Neural progenitor cell (in vitro differentiated cells): Measurements from ENCODE around the gene CLCN4. TPM values are rescaled to one million over a fixed set of nuclear protein-coding genes. Genes with fewer than 3 reads are reported as not detected.

ENCODE experiments used
- DNase-seq: peaks from one replicate; pipeline ENCODE4 v3.0.0-alpha.2; 2016; ENCODE audit warnings: low spot score
- H2AFZ ChIP-seq: fragments of 200-600 bp; sonication (generic); replicated peaks from 2 replicates; pipeline ENCODE4 v1.6.1; 2016; ENCODE audit warnings: antibody characterized with exemption
- H3F3A ChIP-seq: fragments of 200-600 bp; sonication (generic); 2 replicates; pipeline ENCODE4 v1.6.1; 2016; ENCODE audit warnings: antibody characterized with exemption, low read depth
- H3K27ac ChIP-seq: fragments of 200-600 bp; sonication (generic); 2 replicates; pipeline ENCODE4 v1.5.1; 2016; ENCODE audit warnings: mild to moderate bottlenecking
- H3K27me3 ChIP-seq: fragments of 200-600 bp; sonication (generic); 2 replicates; pipeline ENCODE4 v1.6.1; 2016; ENCODE audit warnings: mild to moderate bottlenecking, moderate library complexity
- H3K36me3 ChIP-seq: fragments of 200-600 bp; sonication (generic); 2 replicates; pipeline ENCODE4 v1.5.1; 2016
- H3K4me1 ChIP-seq: fragments of 200-600 bp; sonication (generic); 2 replicates; pipeline ENCODE4 v1.6.1; 2016; ENCODE audit warnings: mixed run types
- H3K4me2 ChIP-seq: fragments of 200-600 bp; sonication (generic); 2 replicates; pipeline ENCODE4 v1.6.1; 2016
- H3K4me3 ChIP-seq: fragments of 200-600 bp; sonication (generic); 2 replicates; pipeline ENCODE4 v1.5.1; 2016
- H3K79me2 ChIP-seq: fragments of 200-600 bp; sonication (generic); 2 replicates; pipeline ENCODE4 v1.6.1; 2016; ENCODE audit warnings: low read depth
- H3K9ac ChIP-seq: fragments of 200-600 bp; sonication (generic); 2 replicates; pipeline ENCODE4 v1.6.1; 2016
- H3K9me3 ChIP-seq: fragments of 200-600 bp; sonication (generic); 2 replicates; pipeline ENCODE4 v1.5.1; 2016; ENCODE audit warnings: low read depth
- H4K20me1 ChIP-seq: fragments of 200-600 bp; sonication (generic); 2 replicates; pipeline ENCODE4 v1.6.1; 2016; ENCODE audit warnings: low read depth
- H3K27ac Mint-ChIP-seq: 3 replicates; pipeline ENCODE4 v1.8.0; 2021; ENCODE audit warnings: mixed read lengths
- H3K27me3 Mint-ChIP-seq: 2 replicates; pipeline ENCODE4 v1.8.0; 2022; ENCODE audit warnings: low read depth, mild to moderate bottlenecking, inconsistent platforms, moderate library complexity, mixed read lengths; ENCODE audit not compliant: insufficient read depth
- H3K36me3 Mint-ChIP-seq: 3 replicates; pipeline ENCODE4 v1.8.0; 2021; ENCODE audit warnings: mixed read lengths
- H3K4me1 Mint-ChIP-seq: 3 replicates; pipeline ENCODE4 v1.8.0; 2021; ENCODE audit warnings: mixed read lengths
- H3K4me3 Mint-ChIP-seq: 3 replicates; pipeline ENCODE4 v1.8.0; 2021; ENCODE audit warnings: mild to moderate bottlenecking, moderate library complexity, mixed read lengths
- H3K9me3 Mint-ChIP-seq: 3 replicates; pipeline ENCODE4 v1.8.0; 2020; ENCODE audit warnings: mixed read lengths
- EZH2 ChIP-seq: fragments of 200-600 bp; sonication (generic); IDR thresholded peaks from 2 replicates; pipeline ENCODE4 v1.6.1; 2017; ENCODE audit warnings: antibody characterized with exemption, mild to moderate bottlenecking, moderate library complexity
- EZH2phosphoT487 ChIP-seq: fragments of 200-600 bp; sonication (generic); IDR thresholded peaks from 2 replicates; pipeline ENCODE4 v1.6.1; 2017; ENCODE audit warnings: antibody characterized with exemption
- total RNA-seq: library from RNA; depleted of rRNA; stranded (reverse); fragments of >200 nt; gene quantifications from 2 replicates; pipeline ENCODE4 v1.2.3, GENCODE V29; 2015; ENCODE audit warnings: low replicate concordance
- TF ChIP-seq, protein P1 (sequence below): fragments of 200-600 bp; sonication (generic); IDR thresholded peaks from 2 replicates; pipeline ENCODE4 v1.5.1; 2017; ENCODE audit warnings: antibody characterized with exemption, mild to moderate bottlenecking

CLCN4 gene
- total RNA-seq, 1 donor from 2014 or later: 6.6 TPM

DNA sequence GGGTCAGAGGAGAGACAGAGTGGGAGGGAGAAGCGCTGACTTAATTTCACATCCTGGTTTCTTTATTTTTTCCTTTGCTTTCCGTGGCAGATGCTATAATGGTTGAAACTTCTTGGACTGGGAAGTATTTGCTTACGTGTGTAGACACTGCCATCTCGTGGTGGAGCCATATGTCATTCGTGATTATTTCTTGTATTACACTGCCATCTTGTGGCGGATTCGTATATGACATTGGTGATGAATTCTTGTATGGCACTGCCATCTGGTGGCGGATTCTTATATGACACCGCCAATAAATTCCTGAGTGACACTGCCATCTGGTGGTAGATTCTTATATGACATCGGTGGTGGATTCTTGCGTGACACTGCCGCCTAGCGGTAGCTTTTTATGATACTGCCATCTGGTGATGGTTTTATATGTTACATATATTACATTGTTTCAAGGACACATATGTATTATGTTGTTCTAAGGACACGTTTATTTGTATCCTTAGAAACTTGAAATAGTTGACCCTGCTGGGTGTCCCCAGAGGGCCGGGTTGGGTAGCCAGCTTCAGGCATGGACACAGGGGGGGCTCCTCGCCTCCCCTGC lies 37.3 kb upstream of the CLCN4 start:
- H3K9me3 Mint-ChIP-seq: peaks cover 71% of the 10 kb centered on the region
- Histone ChIP-seq H3K4me1 (no peaks in the 10 kb centered on the region), H3K9me3 (peaks cover 29% of the 10 kb centered on the region), H3K4me2 (no peak overlapping the region), H3K4me3 (no peak overlapping the region), H3K9ac (no peak overlapping the region), H3K36me3 (peaks cover 5% of the 10 kb centered on the region), H3F3A (peaks cover 16% of the 10 kb centered on the region), H4K20me1 (no peaks in the 10 kb centered on the region), H2AFZ (no peak overlapping the region), H3K27me3 (no peaks in the 10 kb centered on the region), H3K79me2 (no peaks in the 10 kb centered on the region), H3K27ac (no peak overlapping the region)
- H3K36me3 Mint-ChIP-seq: peaks cover 67% of the 10 kb centered on the region
- H3K27ac Mint-ChIP-seq: no peak overlapping the region
- TF ChIP-seq, protein P1, sequence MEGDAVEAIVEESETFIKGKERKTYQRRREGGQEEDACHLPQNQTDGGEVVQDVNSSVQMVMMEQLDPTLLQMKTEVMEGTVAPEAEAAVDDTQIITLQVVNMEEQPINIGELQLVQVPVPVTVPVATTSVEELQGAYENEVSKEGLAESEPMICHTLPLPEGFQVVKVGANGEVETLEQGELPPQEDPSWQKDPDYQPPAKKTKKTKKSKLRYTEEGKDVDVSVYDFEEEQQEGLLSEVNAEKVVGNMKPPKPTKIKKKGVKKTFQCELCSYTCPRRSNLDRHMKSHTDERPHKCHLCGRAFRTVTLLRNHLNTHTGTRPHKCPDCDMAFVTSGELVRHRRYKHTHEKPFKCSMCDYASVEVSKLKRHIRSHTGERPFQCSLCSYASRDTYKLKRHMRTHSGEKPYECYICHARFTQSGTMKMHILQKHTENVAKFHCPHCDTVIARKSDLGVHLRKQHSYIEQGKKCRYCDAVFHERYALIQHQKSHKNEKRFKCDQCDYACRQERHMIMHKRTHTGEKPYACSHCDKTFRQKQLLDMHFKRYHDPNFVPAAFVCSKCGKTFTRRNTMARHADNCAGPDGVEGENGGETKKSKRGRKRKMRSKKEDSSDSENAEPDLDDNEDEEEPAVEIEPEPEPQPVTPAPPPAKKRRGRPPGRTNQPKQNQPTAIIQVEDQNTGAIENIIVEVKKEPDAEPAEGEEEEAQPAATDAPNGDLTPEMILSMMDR: peak; percentile 100
- TF ChIP-seq EZH2phosphoT487: no peak
- H3K4me3 Mint-ChIP-seq: no peak overlapping the region
- DNase-seq: peak; percentile 89
- no peaks in the 10 kb centered on the region for H3K4me1 Mint-ChIP-seq
- peaks cover 2% of the 10 kb centered on the region for H3K27me3 Mint-ChIP-seq

DNA sequence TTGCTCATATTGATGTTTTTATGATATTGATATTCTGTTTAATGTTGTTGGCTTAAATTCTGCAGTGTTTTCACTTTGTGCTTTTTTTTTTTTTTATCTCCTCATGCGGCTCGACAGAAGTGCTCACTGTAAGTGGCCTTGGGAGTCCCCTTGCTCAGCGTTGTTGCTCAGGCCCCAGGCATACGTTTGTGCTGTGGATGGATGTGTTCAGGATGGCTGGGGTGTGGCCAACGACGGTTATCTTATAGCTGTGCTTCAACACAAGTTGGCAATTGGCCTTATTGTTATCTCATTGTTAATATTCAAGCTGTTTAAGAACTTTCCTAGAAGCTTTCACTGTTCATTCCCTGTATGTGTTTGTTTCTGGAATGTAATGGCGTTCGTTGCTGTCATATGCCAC lies 36.4 kb upstream of the CLCN4 start:
- H3F3A ChIP-seq: peaks cover 16% of the 10 kb centered on the region
- no peak overlapping the region for H3K4me2 ChIP-seq
- H3K4me1 ChIP-seq: no peaks in the 10 kb centered on the region
- TF ChIP-seq EZH2phosphoT487: no peak
- TF ChIP-seq EZH2: no peak
- TF ChIP-seq, protein P1: no peak
- H3K4me3 ChIP-seq: no peak overlapping the region
- H3K79me2 ChIP-seq: no peaks in the 10 kb centered on the region
- Mint-ChIP-seq H3K4me3 (no peak overlapping the region), H3K27ac (no peak overlapping the region), H3K27me3 (peaks cover 2% of the 10 kb centered on the region), H3K36me3 (peaks cover 68% of the 10 kb centered on the region), H3K4me1 (no peaks in the 10 kb centered on the region), H3K9me3 (peaks cover 73% of the 10 kb centered on the region)
- H3K27ac ChIP-seq: no peak overlapping the region
- no peak for DNase-seq
- no peak overlapping the region for H3K9ac ChIP-seq
- H3K9me3 ChIP-seq: peaks cover 29% of the 10 kb centered on the region
- H3K27me3 ChIP-seq: no peaks in the 10 kb centered on the region
- no peaks in the 10 kb centered on the region for H4K20me1 ChIP-seq
- peaks cover 5% of the 10 kb centered on the region for H3K36me3 ChIP-seq
- H2AFZ ChIP-seq: no peak overlapping the region

DNA sequence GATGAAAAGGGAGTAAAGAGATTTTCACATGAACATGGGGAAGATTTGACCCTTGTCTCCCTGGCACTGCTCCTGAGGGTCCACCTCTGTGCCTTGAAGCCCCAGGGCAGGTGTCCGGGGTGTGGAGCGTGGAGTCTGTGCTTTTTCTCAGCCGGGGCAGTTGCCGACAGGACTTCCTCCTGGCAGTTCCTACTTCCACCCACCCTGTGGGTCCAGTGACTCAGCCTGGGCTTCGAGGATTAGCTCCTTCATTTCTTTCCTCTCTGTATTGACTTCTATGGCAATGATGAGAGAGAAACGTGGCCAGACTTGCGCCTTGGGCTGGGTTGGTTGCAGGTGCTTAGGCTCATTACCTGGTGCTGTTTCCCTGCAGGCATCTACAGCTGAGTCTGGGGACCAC lies 35.9 kb upstream of the CLCN4 start:
- no peak for DNase-seq
- Histone ChIP-seq H3K4me2 (no peak overlapping the region), H3K27me3 (no peaks in the 10 kb centered on the region), H3K36me3 (peaks cover 5% of the 10 kb centered on the region), H4K20me1 (no peaks in the 10 kb centered on the region), H3K27ac (no peak overlapping the region), H3F3A (peaks cover 16% of the 10 kb centered on the region), H3K79me2 (no peaks in the 10 kb centered on the region), H3K9ac (no peak overlapping the region), H3K9me3 (peaks cover 29% of the 10 kb centered on the region), H3K4me1 (no peaks in the 10 kb centered on the region), H2AFZ (no peak overlapping the region), H3K4me3 (no peak overlapping the region)
- Mint-ChIP-seq H3K27me3 (peaks cover under 1% of the 10 kb centered on the region), H3K4me3 (no peak overlapping the region), H3K4me1 (no peaks in the 10 kb centered on the region), H3K9me3 (peaks cover 73% of the 10 kb centered on the region), H3K36me3 (peaks cover 66% of the 10 kb centered on the region), H3K27ac (no peak overlapping the region)
- TF ChIP-seq EZH2 (no peak), EZH2phosphoT487 (no peak)
- TF ChIP-seq, protein P1: no peak
